Uterus (tissue), 4 donors: ENCODE data around the gene DERA. TPM values are rescaled to one million over a fixed set of nuclear protein-coding genes. Genes with fewer than 3 reads are reported as not detected.

Experiments
- DNase-seq, 2 donors: peaks; one replicate each; pipeline ENCODE4 v3.0.0-alpha.2; 2019 to 2020
- H3K27ac ChIP-seq, 2 donors: fragments of 200-600 bp; sonication (generic); 1 replicate in 1 of 2; 2 replicates in 1 of 2; pipeline ENCODE4 v1.5.1; 2016 to 2018
- H3K27me3 ChIP-seq, 2 donors: fragments of 200-600 bp; sonication (generic); one replicate each; pipeline ENCODE4 v1.5.1; 2018 to 2019; ENCODE audit warnings: control low read depth in 1 of 2
- H3K36me3 ChIP-seq, 2 donors: fragments of 200-600 bp; sonication (generic); one replicate each; pipeline ENCODE4 v1.5.1; 2019; ENCODE audit warnings: control low read depth in 1 of 2
- H3K4me1 ChIP-seq, 2 donors: fragments of 200-600 bp; sonication (generic); one replicate each; pipeline ENCODE4 v1.5.1; 2018 to 2019; ENCODE audit warnings: control low read depth in 1 of 2
- H3K4me3 ChIP-seq, 2 donors: fragments of 200-600 bp; sonication (generic); 1 replicate in 1 of 2; 2 replicates in 1 of 2; pipeline ENCODE4 v1.5.1; 2018 to 2019; ENCODE audit warnings: mild to moderate bottlenecking in 1 of 2
- H3K9me3 ChIP-seq, 2 donors: fragments of 200-600 bp; sonication (generic); one replicate each; pipeline ENCODE4 v1.5.1; 2019; ENCODE audit warnings: control low read depth in 1 of 2
- POLR2A ChIP-seq, 2 donors: fragments of 450-650 bp; IDR thresholded peaks; one replicate each; pipeline ENCODE4 v1.6.1; 2016; ENCODE audit warnings: antibody characterized with exemption in 2 of 2, mild to moderate bottlenecking in 1 of 2, moderate library complexity in 1 of 2
- intact Hi-C: fragments of 100-400 bp; cut with DNase I; formaldehyde crosslinking; loops from one replicate; pipeline ENCODE4 v1.15.1; 2023; ENCODE audit warnings: low total_unique reads
- total RNA-seq, 4 donors: library from RNA; depleted of rRNA in 3 of 4; stranded (reverse); fragments of >200 nt in 3 of 4; gene quantifications; one replicate each; pipeline versions ENCODE4 v1.1.0 to v1.2.4, GENCODE V29; 2014 to 2023
- TF ChIP-seq, protein P1 (sequence below), 4 experiments: fragments of 200-600 bp in 2 of 4; fragments of 450-650 bp in 2 of 4; sonication (generic) in 2 of 4; IDR thresholded peaks; one replicate each; pipeline ENCODE4 v1.5.1; 2016 to 2019; ENCODE audit warnings: antibody characterized with exemption in 4 of 4, mild to moderate bottlenecking in 2 of 4, moderate library complexity in 1 of 4
- donor health status: DM: yes; HTN: yes; CAD: no.

DERA gene
- total RNA-seq, 4 donors from 2014 or later: 7.7 to 58.3 (median 19.2) TPM

DNA sequence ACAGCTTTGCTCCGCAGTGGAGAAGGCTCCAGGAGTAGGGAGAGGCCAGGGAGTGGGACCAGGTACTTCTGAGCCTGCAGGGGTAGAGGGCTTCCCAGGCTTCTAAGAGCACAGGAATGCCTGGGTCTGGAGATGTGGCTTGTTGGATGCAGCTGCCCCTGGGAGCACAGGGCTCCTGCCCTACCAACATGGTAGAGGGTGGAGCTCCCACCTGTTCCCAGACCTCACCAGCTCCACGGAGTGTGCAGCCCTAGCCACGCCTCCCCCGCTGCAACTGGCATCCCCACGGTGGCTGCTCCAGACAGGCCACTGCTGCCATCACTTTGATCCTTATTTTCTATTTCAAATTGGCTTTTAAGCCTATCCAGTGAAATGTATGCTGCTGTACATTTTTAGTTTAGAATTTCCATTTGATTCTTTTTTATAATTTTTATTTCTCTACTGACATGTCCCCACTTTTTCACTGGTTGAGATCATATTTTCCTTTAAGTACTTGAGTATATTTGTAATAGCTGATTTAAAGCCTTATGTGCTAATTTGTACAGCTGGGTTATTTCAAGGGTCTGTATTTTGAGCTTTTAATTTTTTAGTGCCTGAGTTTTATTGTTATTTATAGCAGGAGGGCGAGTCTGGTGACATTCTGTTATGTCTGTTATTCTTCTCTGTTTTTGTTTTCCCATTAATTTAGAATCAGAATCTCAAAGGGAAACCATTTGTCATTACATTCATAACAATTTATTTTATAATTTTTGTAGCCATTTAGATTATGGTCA, 78.0 kb downstream of the DERA start:
- Histone ChIP-seq H3K36me3 (no peaks in the 10 kb centered on the region), H3K4me1 (no peaks in the 10 kb centered on the region), H3K27ac (no peak overlapping the region), H3K4me3 (no peak overlapping the region), H3K27me3 (no peaks in the 10 kb centered on the region), H3K9me3 (no peaks in the 10 kb centered on the region)
- TF ChIP-seq, protein P1, sequence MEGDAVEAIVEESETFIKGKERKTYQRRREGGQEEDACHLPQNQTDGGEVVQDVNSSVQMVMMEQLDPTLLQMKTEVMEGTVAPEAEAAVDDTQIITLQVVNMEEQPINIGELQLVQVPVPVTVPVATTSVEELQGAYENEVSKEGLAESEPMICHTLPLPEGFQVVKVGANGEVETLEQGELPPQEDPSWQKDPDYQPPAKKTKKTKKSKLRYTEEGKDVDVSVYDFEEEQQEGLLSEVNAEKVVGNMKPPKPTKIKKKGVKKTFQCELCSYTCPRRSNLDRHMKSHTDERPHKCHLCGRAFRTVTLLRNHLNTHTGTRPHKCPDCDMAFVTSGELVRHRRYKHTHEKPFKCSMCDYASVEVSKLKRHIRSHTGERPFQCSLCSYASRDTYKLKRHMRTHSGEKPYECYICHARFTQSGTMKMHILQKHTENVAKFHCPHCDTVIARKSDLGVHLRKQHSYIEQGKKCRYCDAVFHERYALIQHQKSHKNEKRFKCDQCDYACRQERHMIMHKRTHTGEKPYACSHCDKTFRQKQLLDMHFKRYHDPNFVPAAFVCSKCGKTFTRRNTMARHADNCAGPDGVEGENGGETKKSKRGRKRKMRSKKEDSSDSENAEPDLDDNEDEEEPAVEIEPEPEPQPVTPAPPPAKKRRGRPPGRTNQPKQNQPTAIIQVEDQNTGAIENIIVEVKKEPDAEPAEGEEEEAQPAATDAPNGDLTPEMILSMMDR (IDR thresholded peaks at IDR 0.05): no peak
- TF ChIP-seq POLR2A (IDR thresholded peaks at IDR 0.05): no peak
- no peak for DNase-seq
- intact Hi-C loops: no loop called here

DNA sequence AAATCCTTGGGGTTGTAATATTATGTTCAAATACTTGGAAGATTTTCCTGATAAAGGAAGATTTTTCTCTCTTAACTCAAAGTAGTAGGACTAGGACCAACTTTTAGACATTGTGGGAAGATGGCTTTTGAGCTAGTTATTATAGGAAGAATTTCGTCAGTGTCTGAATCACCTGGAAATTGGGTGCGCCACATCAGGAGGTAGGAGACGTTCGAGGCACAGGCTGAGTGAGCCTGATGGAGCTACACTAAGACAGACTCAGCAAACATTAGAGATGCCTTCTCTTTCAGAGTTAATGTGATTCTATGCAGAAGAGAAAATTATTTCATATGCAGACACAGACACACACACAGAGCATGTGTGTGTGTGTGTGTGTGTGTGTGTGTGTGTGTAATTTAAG, 84.7 kb downstream of the DERA start:
- intact Hi-C loops: no loop called here
- Histone ChIP-seq H3K9me3 (no peaks in the 10 kb centered on the region), H3K4me1 (no peaks in the 10 kb centered on the region), H3K27me3 (no peaks in the 10 kb centered on the region), H3K4me3 (no peak overlapping the region), H3K36me3 (no peaks in the 10 kb centered on the region), H3K27ac (no peak overlapping the region)
- DNase-seq: no peak
- no peak for TF ChIP-seq POLR2A (IDR thresholded peaks at IDR 0.05)
- TF ChIP-seq, protein P1 (IDR thresholded peaks at IDR 0.05): no peak

DNA sequence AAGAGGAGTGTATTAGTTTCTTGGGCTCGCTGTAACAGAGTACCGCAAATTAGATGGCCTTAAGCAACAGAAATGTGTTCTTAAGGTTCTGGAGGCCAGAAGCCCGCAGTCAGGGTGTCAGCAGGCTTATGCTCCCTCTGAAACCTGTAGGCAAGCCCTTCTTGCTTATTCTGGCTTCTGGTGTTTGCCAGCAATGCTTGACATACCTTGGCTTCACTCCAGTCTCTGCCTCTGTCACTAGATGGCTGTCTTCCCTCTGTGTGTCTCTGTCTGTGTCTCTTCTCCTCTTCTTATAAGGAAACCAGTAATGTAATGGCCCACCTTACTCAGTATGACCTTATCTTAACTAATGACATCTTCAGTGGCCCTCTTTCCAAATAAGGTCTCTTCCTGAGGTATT, 85.1 kb downstream of the DERA start:
- no peak overlapping the region for H3K4me3 ChIP-seq
- no peak overlapping the region for H3K27ac ChIP-seq
- TF ChIP-seq, protein P1 (IDR thresholded peaks at IDR 0.05): no peak
- TF ChIP-seq POLR2A (IDR thresholded peaks at IDR 0.05): no peak
- no peak for DNase-seq
- no peaks in the 10 kb centered on the region for H3K9me3 ChIP-seq
- intact Hi-C loops: no loop called here
- no peaks in the 10 kb centered on the region for H3K27me3 ChIP-seq
- H3K36me3 ChIP-seq: no peaks in the 10 kb centered on the region
- H3K4me1 ChIP-seq: no peaks in the 10 kb centered on the region

DNA sequence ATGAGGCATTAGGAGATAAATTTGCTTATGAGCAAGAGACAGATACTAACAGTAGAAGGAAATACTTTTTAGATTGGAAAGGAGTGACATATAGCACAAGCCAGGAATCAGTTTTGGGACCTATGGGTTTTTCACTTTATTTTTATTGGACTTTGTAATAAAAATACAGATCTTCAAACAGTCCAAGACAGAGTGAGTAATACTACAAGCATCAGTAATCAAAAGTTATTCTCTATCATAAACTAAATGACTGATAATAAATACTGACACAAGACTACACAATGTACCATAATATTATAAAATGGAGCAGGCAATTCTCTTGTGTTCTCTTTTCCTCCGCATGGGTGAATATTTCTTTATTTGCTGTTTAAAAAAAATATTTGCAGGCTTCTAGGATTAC, 85.8 kb downstream of the DERA start:
- intact Hi-C loops: no loop called here
- no peak for DNase-seq
- H3K4me3 ChIP-seq: no peak overlapping the region
- no peaks in the 10 kb centered on the region for H3K27me3 ChIP-seq
- no peaks in the 10 kb centered on the region for H3K9me3 ChIP-seq
- TF ChIP-seq, protein P1 (IDR thresholded peaks at IDR 0.05): no peak
- TF ChIP-seq POLR2A (IDR thresholded peaks at IDR 0.05): no peak
- no peaks in the 10 kb centered on the region for H3K4me1 ChIP-seq
- H3K36me3 ChIP-seq: no peaks in the 10 kb centered on the region
- H3K27ac ChIP-seq: no peak overlapping the region

DNA sequence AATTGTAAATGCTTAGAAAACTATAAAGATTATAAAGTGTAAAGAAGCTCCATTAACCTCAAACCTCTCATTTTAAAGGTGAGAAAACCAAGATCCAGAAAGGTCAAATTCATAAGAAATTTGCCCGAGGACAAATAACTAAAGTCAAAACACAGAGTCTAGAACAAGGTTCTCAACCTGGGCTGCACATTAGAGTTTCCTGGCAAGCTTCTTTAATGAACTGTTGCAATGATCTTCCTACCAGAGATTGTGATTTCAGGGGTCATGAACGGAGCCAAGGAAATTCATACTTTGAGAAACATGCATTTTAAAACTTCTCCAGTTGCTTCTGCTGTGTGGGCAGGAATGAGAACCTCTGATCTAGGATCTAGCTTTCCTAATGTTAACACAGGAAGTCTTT, 86.8 kb downstream of the DERA start:
- no peak for TF ChIP-seq POLR2A (IDR thresholded peaks at IDR 0.05)
- TF ChIP-seq, protein P1 (IDR thresholded peaks at IDR 0.05): no peak
- no peaks in the 10 kb centered on the region for H3K9me3 ChIP-seq
- intact Hi-C loops: no loop called here

More for the DNA sequence above, 86.8 kb downstream of the DERA start:
- Histone ChIP-seq H3K36me3 (no peaks in the 10 kb centered on the region), H3K4me1 (no peaks in the 10 kb centered on the region), H3K27me3 (no peaks in the 10 kb centered on the region), H3K4me3 (no peak overlapping the region), H3K27ac (no peak overlapping the region)
- DNase-seq: no peak
